HG02571 (cell line): Measurements from ENCODE around the gene VAPA.

Experiments used
- ATAC-seq: cut with Tn5 transposase; IDR thresholded peaks from one replicate; pipeline ENCODE4 v1.9.1; 2021; ENCODE audit warnings: mild to moderate bottlenecking, moderate library complexity; ENCODE audit not compliant: unreplicated experiment

The VAPA gene

GRCh38 chr18:9994701-9995235 lies 81.0 kb downstream of the VAPA start:
- ATAC-seq, result no peak

GRCh38 chr18:9995631-9996030 lies 81.8 kb downstream of the VAPA start:
- no peak for ATAC-seq

GRCh38 chr18:9996094-9996493 lies 82.3 kb downstream of the VAPA start:
- ATAC-seq, result no peak

GRCh38 chr18:9997711-9998110 lies 83.9 kb downstream of the VAPA start:
- ATAC-seq, result no peak

- no peak for ATAC-seq
These were observed 84.5 kb downstream of the VAPA start for GRCh38 chr18:9998330-9998729.

GRCh38 chr18:10002280-10002679 lies 88.5 kb downstream of the VAPA start:
- no peak for ATAC-seq

GRCh38 chr18:10003281-10003680 lies 89.5 kb downstream of the VAPA start:
- ATAC-seq, result no peak

GRCh38 chr18:10003866-10004265 lies 90.0 kb downstream of the VAPA start:
- ATAC-seq, result no peak

- ATAC-seq, result no peak
These were observed 92.6 kb downstream of the VAPA start for GRCh38 chr18:10006311-10006893.

- ATAC-seq, result no peak
These were observed 94.3 kb downstream of the VAPA start for GRCh38 chr18:10008006-10008647.
